NCI-H2107 treated with DMSO at 0.1 percent for 48 hours (cell line): ENCODE data around the gene ADAMTS2.
"Not testable (repeated sequence)": the region's sequence is repeated elsewhere in the genome, so short reads cannot be mapped to it uniquely, and the experiment has no call there.

ENCODE experiments used
- DNase-seq: peaks from one replicate; lab custom pipeline; 2025; ENCODE audit not compliant: unreplicated experiment; lab: John Stamatoyannopoulos, UW

ADAMTS2 gene

GRCh38 chr5:179115845-179116524 lies 229.3 kb downstream of the ADAMTS2 start:
- DNase-seq, result no peak

- DNase-seq, result no peak
Observed at GRCh38 chr5:179115307-179115706, 230.0 kb downstream of the ADAMTS2 start.

GRCh38 chr5:179114756-179115155 lies 230.5 kb downstream of the ADAMTS2 start:
- DNase-seq, result no peak

GRCh38 chr5:179113945-179114641 lies 231.2 kb downstream of the ADAMTS2 start:
- DNase-seq, result no peak

- no peak for DNase-seq
Observed at GRCh38 chr5:179113143-179113530, 232.1 kb downstream of the ADAMTS2 start.

GRCh38 chr5:179112469-179113142 lies 232.7 kb downstream of the ADAMTS2 start:
- no peak for DNase-seq

- DNase-seq, result no peak
Observed at GRCh38 chr5:179111267-179112207, 233.7 kb downstream of the ADAMTS2 start.

GRCh38 chr5:179110528-179110927 lies 234.7 kb downstream of the ADAMTS2 start:
- no peak for DNase-seq

- DNase-seq, result not testable (repeated sequence)
Observed at GRCh38 chr5:179101282-179101681, 244.0 kb downstream of the ADAMTS2 start.

- no peak for DNase-seq
Observed at GRCh38 chr5:179089502-179089901, 255.8 kb downstream of the ADAMTS2 start.

GRCh38 chr5:179080724-179081123 lies 264.5 kb downstream of the ADAMTS2 start:
- DNase-seq, result no peak

GRCh38 chr5:179079165-179079987 lies 265.9 kb downstream of the ADAMTS2 start:
- DNase-seq, result no peak

GRCh38 chr5:179065703-179066102 lies 279.6 kb downstream of the ADAMTS2 start:
- no peak for DNase-seq

- DNase-seq, result no peak
Observed at GRCh38 chr5:179061025-179061424, 284.2 kb downstream of the ADAMTS2 start.
